ENCODE data around the gene SIGLEC10. TPM values are rescaled to one million over a fixed set of nuclear protein-coding genes. Genes with fewer than 3 reads are reported as not detected.

The SIGLEC10 gene
- total and polyA plus RNA-seq, 9 of the 15 experiments (the other 6 are each of a cell fraction or from before 2014, with no cell fraction given), result 0.10 to 1.8 (median 0.82) TPM

DNA sequence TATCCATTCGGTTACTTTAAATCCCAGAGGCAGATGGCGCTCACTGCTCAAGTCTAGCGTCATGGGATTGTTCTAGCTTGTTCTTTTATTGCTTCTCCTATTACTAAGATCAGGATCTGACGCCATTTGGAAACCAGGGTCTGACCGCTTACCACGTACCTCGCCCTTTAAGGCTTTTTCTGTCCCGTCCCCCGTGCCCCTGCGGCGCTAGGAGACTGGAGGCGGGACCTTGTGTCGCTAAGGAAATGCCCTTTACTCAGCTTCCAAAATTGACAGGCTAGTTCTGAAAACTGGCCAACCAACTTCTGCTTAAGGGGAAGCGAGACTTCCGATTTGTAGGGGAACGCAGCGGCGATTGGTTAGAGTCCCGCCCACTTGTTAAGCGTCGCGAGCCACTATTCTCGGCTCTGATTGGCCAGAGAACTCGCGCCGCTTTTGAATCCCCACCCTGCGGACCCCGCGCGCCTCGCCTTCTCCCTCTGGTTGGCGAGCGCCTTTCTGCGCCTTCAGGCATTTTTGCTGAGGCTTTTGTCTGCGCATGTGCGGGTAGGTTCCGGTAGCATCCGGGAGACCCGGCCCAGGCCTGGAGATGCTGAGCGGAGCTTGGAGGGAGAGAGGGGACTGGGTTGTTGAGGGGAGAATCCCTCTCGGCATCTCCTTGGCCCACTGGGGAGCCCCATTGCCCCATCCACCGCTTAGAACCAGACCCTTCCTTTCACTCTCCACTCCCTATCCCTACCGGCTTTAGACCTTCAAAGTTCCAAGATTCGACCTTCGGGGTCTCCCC is 23.2 kb downstream of the SIGLEC10 start:
- Histone ChIP-seq H3K4me1 (replicated peaks in 1 of 2; ENCODE audit: control insufficient read depth in 2 of 2, insufficient read depth in 2 of 2, low read length in 2 of 2) (peaks cover 28 to 29% of the 10 kb centered on the region in 2 experiments; a peak in 4 of 5 replicates), H3K9me3 (replicated peaks; ENCODE audit: control insufficient read depth, insufficient read depth, low read depth, low read length) (no peaks in the 10 kb centered on the region), H3K79me2 (ENCODE audit: control insufficient read depth, insufficient read depth, low read length) (peaks cover 18% of the 10 kb centered on the region; the same call in 2 of the 3 replicates), H3K36me3 (ENCODE audit: control insufficient read depth, insufficient read depth, low read length) (no peaks in the 10 kb centered on the region), H3K9ac (ENCODE audit: insufficient read depth in 1 of 2, low read depth in 2 of 2, low read length in 2 of 2) (peak overlapping the region; percentile 88 to 91), H4K20me1 (replicated peaks; ENCODE audit: control insufficient read depth, insufficient read depth, low read length) (no peaks in the 10 kb centered on the region), H3K4me3 (peak overlapping the region; percentile 58), H3K27ac (ENCODE audit: extremely low read depth, low read depth, low read length) (peak overlapping the region; percentile 96), H3K4me2 (ENCODE audit: insufficient read depth, low read length) (peak overlapping the region; percentile 93), H3K27me3 (ENCODE audit: control insufficient read depth in 2 of 2, insufficient read depth in 2 of 2, low read length in 2 of 2) (no peaks in the 10 kb centered on the region), H2AFZ (ENCODE audit: low read depth, low read length) (peak overlapping the region; percentile 82), H3K9me1 (ENCODE audit: control insufficient read depth, insufficient read depth, low read length) (no peaks in the 10 kb centered on the region)
- DNase-seq (ENCODE audit: extremely low read depth in 1 of 4, low spot score in 3 of 4), result peak; percentile 93 to 99 (median 95)
- ChIA-PET CTCF (ENCODE audit: low intra/inter-chr PET ratio) (interaction anchor here (1.0 kb wide), 1 partner anchor 55 kb away, joined by 3 read pairs; no protein-coding TSS in a partner anchor), POLR2A (interaction anchor here (0.6 to 2.2 kb wide), 11 partner anchors 10 to 294 kb away, joined by 3 to 11 read pairs (median 4); partner anchors contain the start of gene VSIG10L)
- BruUV-seq (replicated peaks), result no TSS peak
- 0% methylated on average over 44 of the region's 45 CpGs for WGBS (ENCODE audit: insufficient coverage, low coverage, missing lambda C conversion rate)
- in situ Hi-C loops (cut with MboI) (no loop called here), intact Hi-C loops (cut with micrococcal nuclease) (loop anchor here (2.0 to 5.0 kb wide), 2 partner anchors 42 to 55 kb away; no protein-coding TSS in a partner anchor)
- FAIRE-seq, result peak; percentile 99
- peak; percentile 92 for ATAC-seq
- no peak for TF ChIP-seq PHB2 (IDR thresholded peaks at IDR 0.05; ENCODE audit: low read depth)
- TF ChIP-seq NR2C1 (IDR thresholded peaks at IDR 0.05), result peak; percentile 14; the same call in 1 of the 2 replicates
- TF ChIP-seq NR2C1 (tag; IDR thresholded peaks at IDR 0.05), result no peak
- TF ChIP-seq ZNF311 (CRISPR knock-in tag; IDR thresholded peaks at IDR 0.05), result no peak
- peak; percentile 73; the same call in 1 of the 2 replicates for TF ChIP-seq MYC (IDR thresholded peaks at IDR 0.05; ENCODE audit: low read depth, low read length)
- TF ChIP-seq MYC (CRISPR knock-in tag; IDR thresholded peaks at IDR 0.05; ENCODE audit: borderline replicate concordance, low read depth), result no peak
- no peak for TF ChIP-seq PPARD (CRISPR knock-in tag; IDR thresholded peaks at IDR 0.05)
- TF ChIP-seq, protein P1, sequence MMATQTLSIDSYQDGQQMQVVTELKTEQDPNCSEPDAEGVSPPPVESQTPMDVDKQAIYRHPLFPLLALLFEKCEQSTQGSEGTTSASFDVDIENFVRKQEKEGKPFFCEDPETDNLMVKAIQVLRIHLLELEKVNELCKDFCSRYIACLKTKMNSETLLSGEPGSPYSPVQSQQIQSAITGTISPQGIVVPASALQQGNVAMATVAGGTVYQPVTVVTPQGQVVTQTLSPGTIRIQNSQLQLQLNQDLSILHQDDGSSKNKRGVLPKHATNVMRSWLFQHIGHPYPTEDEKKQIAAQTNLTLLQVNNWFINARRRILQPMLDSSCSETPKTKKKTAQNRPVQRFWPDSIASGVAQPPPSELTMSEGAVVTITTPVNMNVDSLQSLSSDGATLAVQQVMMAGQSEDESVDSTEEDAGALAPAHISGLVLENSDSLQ (IDR thresholded peaks at IDR 0.05), result peak; percentile 99
- TF ChIP-seq BHLHE40 (IDR thresholded peaks at IDR 0.05; ENCODE audit: low read length), result peak; percentile 68; the same call in 1 of the 2 replicates
- TF ChIP-seq, protein P2, sequence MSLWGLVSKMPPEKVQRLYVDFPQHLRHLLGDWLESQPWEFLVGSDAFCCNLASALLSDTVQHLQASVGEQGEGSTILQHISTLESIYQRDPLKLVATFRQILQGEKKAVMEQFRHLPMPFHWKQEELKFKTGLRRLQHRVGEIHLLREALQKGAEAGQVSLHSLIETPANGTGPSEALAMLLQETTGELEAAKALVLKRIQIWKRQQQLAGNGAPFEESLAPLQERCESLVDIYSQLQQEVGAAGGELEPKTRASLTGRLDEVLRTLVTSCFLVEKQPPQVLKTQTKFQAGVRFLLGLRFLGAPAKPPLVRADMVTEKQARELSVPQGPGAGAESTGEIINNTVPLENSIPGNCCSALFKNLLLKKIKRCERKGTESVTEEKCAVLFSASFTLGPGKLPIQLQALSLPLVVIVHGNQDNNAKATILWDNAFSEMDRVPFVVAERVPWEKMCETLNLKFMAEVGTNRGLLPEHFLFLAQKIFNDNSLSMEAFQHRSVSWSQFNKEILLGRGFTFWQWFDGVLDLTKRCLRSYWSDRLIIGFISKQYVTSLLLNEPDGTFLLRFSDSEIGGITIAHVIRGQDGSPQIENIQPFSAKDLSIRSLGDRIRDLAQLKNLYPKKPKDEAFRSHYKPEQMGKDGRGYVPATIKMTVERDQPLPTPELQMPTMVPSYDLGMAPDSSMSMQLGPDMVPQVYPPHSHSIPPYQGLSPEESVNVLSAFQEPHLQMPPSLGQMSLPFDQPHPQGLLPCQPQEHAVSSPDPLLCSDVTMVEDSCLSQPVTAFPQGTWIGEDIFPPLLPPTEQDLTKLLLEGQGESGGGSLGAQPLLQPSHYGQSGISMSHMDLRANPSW (CRISPR knock-in tag; IDR thresholded peaks at IDR 0.05), result no peak; the same call in 1 of the 2 replicates
- TF ChIP-seq, protein P3, sequence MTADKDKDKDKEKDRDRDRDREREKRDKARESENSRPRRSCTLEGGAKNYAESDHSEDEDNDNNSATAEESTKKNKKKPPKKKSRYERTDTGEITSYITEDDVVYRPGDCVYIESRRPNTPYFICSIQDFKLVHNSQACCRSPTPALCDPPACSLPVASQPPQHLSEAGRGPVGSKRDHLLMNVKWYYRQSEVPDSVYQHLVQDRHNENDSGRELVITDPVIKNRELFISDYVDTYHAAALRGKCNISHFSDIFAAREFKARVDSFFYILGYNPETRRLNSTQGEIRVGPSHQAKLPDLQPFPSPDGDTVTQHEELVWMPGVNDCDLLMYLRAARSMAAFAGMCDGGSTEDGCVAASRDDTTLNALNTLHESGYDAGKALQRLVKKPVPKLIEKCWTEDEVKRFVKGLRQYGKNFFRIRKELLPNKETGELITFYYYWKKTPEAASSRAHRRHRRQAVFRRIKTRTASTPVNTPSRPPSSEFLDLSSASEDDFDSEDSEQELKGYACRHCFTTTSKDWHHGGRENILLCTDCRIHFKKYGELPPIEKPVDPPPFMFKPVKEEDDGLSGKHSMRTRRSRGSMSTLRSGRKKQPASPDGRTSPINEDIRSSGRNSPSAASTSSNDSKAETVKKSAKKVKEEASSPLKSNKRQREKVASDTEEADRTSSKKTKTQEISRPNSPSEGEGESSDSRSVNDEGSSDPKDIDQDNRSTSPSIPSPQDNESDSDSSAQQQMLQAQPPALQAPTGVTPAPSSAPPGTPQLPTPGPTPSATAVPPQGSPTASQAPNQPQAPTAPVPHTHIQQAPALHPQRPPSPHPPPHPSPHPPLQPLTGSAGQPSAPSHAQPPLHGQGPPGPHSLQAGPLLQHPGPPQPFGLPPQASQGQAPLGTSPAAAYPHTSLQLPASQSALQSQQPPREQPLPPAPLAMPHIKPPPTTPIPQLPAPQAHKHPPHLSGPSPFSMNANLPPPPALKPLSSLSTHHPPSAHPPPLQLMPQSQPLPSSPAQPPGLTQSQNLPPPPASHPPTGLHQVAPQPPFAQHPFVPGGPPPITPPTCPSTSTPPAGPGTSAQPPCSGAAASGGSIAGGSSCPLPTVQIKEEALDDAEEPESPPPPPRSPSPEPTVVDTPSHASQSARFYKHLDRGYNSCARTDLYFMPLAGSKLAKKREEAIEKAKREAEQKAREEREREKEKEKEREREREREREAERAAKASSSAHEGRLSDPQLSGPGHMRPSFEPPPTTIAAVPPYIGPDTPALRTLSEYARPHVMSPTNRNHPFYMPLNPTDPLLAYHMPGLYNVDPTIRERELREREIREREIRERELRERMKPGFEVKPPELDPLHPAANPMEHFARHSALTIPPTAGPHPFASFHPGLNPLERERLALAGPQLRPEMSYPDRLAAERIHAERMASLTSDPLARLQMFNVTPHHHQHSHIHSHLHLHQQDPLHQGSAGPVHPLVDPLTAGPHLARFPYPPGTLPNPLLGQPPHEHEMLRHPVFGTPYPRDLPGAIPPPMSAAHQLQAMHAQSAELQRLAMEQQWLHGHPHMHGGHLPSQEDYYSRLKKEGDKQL (CRISPR knock-in tag; IDR thresholded peaks at IDR 0.05; ENCODE audit: borderline replicate concordance), result 0 out of 2 replicates have a peak, but pooled peaks have one; percentile 53
- no peak for TF ChIP-seq MAFG (tag; conservative IDR thresholded peaks at IDR 0.05)

Data from K562 (cell line).